GM18526 (cell line): Measurements from ENCODE around the gene KDM4B.

Experiments used
- POLR2A ChIP-seq: IDR thresholded peaks from 3 replicates; pipeline ENCODE4 v1.6.1; 2011; ENCODE audit not compliant: insufficient read length; ENCODE audit errors: extremely low read depth

Gene KDM4B

DNA sequence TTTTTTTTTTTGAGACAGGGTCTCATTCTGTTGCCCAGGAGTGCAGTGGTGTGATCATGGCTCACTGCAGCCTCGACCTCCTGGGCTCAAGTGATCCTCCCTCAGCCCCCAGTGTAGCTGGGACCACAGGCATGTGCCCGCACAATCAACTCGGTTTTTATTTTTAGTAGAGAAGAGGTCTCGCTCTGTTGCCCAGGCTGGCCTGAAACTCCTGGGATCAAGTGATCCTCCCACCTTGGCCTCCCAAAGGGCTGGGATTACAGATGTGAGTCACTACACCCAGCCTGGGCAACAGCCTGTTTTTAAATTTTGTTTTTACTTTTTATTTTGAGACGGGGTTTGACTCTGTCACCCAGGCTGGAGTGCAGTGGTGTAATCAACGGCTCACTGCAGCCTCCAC is 2.3 kb upstream of the KDM4B start:
- no peak for TF ChIP-seq POLR2A

GRCh38 chr19:4967738-4968461 is 1.0 kb upstream of the KDM4B start:
- TF ChIP-seq POLR2A = no peak

GRCh38 chr19:4969292-4969771 is 419 bp downstream of the KDM4B start:
- TF ChIP-seq POLR2A = no peak

DNA sequence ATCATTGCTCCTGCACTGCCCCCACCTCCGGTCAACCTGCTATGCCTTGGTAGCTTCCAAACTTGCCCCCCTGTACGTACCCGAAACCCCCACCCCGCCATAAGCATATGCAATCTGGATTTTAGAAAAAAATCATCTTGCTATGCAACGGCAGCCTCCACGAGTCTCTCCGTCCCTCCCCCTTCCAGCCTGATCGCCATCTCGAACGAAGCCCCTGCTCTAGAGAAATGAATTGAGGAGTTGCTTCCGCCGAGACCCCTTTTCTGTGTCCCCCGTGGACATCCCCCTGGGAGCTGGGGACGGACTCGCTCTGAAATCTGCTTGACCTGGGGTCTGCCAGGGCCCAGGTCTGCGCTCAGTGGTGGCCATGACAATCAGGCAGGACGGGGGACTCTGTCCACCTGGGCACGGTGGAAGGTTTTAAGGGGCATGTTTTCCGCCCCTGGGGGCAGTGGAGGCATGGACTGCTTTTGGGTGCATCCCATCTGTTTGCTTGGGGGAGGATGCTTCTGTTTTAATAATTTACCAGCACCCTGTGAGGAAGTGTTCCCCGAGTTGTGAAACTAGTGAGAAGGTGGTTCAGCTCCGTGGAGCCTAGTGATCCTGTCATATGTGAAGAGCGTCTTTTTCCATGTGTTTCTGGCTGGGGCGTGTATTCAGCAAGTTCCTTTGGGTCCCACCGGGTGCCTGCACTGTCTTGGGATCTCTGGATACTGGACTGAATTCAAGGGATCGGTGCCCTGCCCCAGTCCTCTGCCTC is 1.0 kb downstream of the KDM4B start:
- TF ChIP-seq POLR2A = no peak

- TF ChIP-seq POLR2A = no peak
Measured at GRCh38 chr19:4970558-4971423, 1.9 kb downstream of the KDM4B start.

- no peak for TF ChIP-seq POLR2A
Measured at GRCh38 chr19:4971424-4971793, 2.5 kb downstream of the KDM4B start.

- no peak for TF ChIP-seq POLR2A
Measured at GRCh38 chr19:4971816-4972495, 3.0 kb downstream of the KDM4B start.

GRCh38 chr19:4972509-4973230 is 3.8 kb downstream of the KDM4B start:
- no peak for TF ChIP-seq POLR2A

DNA sequence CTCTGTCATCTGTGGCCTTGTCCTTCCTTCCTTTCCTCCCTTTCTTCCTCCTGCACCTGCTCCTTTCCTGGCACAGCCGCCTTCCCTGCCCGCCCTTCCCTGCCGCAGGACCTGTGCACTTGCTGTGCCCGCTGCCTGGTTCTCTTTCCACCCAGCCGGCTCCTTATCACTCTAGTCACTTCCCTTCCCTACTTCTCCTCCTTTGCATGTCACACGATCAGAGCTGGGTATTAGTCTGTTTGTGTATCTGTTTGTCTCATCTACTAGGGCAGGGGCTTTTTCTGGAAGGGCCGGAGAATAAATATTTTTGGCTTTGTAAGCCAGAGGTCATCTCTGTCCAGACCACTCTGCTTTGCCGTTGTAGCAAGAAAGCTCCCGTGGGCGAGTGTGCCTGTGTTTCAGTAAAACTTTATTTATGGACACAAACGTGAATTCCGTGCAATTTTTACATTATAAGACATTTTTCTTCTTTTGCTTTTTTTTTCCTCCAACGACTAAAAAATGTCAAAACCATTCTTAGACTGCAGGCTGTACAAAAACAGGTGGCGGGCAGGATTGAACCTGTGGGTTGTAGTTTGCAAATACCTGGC is 6.1 kb downstream of the KDM4B start:
- TF ChIP-seq POLR2A = no peak

DNA sequence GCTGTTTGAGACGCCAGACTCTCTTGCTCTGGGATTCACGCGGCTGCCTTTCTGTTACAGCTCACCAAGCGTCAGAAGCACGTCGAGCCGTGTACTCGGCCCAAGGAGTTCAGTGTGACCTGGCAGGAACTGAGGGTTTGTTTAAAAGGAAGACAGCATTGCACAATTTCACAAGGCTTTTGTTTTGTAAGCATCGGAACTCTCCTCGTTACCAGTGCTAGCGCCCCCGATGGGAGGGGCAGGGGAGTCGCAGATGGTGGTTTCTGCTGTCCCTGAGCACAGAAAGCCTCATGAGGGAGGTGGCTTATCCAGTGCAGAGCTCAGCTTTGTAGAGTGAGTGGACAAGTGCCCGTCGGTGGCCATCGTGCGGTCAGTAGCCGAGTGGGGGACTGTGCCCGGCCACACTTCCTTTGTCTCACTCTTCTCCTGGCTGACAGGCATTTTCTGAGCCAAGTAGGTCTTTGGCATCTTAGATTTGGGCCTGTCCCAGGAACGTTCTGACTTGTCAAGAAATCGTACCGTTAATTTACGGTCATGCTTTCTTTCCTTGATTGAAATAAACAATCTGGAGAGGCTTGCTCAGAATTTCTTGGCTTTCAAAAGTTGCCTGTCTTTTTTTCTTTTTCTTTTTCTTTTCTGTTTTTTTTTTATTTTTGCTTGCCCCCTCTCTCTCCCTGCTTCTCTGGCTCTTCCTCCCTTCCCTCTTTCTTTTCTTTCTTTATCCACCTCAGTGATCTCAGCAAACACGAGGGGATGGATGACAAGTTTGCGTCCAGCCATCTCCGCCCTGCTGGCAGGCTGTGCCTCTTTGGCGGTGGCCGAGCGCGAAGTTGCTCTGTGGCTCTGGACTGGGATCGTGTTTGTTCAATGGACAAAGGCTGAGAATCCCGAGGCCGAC is 7.7 kb downstream of the KDM4B start:
- no peak for TF ChIP-seq POLR2A

GRCh38 chr19:4977299-4978174 is 8.6 kb downstream of the KDM4B start:
- no peak for TF ChIP-seq POLR2A

- no peak for TF ChIP-seq POLR2A
Measured at GRCh38 chr19:4979211-4979807, 10.4 kb downstream of the KDM4B start.
